Hematopoietic multipotent progenitor cell treated with erythropoietin and hydrocortisone succinate and interleukin-3 and kit ligand, for 6 days (in vitro differentiated cells): ENCODE measurements around the gene G6PC1.
"Not testable (repeated sequence)": the region's sequence is repeated elsewhere in the genome, so short reads cannot be mapped to it uniquely, and the experiment has no call there.

Source experiments
- DNase-seq: peaks from one replicate; pipeline ENCODE4 v3.0.0-alpha.2; 2015

Gene G6PC1

GRCh38 chr17:42904110-42904469 lies 3.5 kb downstream of the G6PC1 start:
- DNase-seq = no peak

GRCh38 chr17:42906772-42907446 lies 6.3 kb downstream of the G6PC1 start:
- no peak for DNase-seq

GRCh38 chr17:42908872-42909700 lies 8.5 kb downstream of the G6PC1 start:
- DNase-seq = no peak

DNA sequence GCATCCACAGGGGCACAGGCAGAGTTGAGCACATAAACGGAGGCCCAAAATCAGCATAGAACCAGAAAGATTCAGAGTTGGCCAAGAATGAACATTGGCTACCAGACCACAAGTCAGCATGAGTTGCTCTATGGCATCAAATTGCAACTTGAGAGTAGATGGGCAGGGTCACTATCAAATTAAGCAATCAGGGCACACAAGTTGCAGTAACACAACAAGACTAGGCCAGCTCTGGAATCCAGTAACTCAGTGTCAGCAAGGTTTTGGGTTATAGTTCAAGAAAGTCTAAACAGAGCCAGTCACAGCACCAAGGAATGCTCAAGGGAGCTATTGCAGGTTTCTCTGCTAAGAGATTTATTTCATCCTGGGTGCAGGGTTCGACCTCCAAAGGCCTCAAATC lies 12.9 kb downstream of the G6PC1 start:
- no peak for DNase-seq

DNA sequence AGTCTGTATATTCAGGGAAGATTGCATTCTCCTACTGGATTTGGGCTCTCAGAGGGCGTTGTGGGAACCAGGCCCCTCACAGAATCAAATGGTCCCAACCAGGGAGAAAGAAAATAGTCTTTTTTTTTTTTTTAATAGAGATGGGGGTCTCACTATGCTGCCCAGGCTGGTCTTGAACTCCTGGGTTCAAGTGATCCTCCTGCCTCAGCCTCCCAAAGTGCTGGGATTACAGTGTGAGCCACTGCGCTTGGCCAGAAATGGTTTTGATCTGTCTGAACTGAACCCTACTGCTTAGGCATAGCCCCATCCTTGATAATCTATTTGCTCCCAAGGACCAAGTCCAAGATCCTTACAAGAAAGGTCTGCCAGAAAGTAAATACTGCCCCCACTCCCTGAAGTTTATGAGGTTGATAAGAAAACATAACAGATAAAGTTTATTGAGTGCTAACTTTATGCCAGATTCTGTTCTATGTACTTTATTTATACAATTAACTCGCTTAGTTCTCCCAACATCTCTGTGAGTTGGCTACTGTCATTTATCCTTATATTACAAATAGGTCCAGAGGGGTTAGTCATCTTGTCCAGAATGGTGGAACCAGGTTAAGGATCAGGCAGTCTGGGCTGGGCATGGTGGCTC lies 13.5 kb downstream of the G6PC1 start:
- no peak for DNase-seq

DNA sequence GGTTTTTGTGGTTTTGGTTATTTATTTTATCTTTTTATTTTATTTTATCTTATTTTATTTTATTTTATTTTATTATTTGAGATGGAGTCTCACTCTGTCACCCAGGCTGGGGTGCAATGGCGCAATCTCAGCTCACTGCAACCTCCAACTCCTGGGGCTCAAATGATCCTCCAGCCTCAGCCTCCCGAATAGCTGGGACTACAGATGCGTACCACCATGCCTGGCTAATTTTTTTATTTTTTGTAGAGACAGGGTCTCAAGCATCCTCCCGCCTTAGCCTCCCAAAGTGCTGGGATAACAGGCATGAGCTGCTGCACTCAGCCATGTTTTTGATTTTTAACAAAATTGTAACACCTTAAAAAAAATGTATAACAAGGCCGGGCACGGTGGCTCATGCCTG lies 14.7 kb downstream of the G6PC1 start:
- not testable (repeated sequence) for DNase-seq

DNA sequence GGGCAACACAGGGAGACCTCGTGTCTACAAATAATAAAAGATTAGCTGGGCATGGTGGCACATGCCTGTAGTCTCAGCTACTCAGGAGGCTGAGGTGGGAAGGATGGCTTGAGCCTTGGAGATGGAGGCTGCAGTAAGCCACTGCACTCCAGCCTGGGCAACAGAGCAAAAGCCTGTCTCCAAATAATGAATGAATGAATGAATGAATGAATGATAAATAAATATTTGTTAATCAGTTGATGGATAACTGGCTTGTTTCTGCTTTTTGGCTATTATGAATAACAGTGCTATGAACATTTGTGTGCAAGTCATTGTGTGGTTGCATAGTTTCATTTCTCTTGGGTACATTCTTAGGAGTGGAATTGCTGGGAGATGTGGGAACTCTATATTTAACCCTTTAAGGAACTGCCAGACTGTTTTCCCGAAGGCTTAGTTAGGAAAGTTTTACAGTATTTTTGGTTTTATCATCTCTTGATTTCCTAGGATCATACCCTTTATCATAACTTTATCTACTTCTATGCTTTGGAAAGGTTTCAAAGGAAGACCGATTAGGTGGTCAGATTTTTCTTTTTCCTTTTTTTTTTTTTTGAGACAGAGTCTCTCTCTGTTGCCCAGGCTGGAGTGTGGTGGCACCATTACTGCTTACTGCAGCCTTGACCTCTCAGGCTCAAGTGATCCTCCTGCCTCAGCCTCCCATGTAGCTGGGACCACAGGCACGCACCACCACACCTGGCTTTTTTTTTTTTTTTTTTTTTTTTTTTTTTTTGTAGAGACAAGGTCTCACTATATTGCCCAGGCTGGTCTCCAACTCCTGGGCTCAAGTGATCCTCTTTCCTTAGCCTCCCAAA lies 16.0 kb downstream of the G6PC1 start:
- DNase-seq = not testable (repeated sequence)

GRCh38 chr17:42917236-42917603 lies 16.6 kb downstream of the G6PC1 start:
- no peak for DNase-seq

- DNase-seq = no peak
Measured at GRCh38 chr17:42918902-42919521, 18.4 kb downstream of the G6PC1 start.

DNA sequence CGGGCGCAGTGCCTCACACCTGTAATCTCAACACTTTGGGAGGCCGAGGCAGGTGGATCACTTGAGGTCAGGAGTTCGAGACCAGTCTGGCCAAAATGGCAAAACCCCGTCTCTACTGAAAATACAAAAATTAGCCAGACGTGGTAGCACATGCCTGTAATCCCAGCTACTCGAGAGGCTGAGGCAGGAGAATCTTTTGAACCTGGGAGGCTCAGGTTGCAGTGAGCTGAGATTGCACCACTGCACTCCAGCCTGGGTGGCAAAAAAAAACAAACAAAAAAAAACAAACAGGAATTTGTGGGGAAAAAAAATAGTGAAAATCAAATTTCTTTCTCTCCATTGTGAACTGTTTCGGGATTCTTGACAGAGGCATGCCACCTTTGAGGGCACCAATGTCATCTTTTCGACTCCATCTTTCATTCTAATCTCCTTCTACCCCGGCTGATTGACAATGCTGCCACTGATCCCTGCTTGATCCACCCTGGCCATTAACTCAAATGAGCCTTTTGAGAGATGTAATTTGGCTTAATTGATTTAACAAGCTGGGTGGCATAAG lies 19.0 kb downstream of the G6PC1 start:
- DNase-seq = not testable (repeated sequence)

DNA sequence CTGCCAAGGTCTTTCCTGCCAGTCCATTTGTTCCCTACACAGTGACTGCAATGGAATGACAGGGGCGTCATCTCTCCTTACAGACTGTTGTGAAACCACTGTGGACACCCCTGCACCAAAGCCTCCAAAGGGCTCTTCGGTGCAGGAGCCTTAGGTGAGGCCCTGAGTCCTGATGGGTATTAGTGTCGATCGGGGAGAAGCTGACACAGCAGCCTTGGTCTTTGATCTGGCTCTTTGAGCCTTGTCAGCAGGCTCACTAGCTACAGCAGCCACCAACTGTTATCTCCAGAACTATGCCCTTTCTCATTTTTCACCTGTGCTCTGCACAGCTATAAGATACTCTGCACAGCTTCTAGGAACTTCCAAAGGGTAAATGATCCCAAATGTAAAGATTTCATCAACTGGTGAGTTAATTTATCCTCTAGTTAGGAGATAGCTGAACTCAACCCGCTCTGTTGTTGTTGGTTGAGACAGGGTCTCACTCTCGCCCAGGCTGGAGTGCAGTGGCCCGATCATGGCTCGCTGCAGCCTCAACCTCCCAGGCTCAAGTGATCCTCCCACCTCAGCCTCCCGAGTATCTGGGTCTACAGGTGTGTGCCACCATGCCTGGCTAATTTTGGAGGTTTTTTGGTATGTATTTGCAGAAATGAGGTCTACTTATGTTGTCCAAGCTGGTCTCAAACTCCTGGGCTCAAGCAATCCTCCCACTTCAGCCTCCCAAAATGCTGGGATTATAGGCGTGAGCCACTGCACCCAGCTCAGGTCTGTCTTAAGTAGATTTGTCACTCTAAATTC lies 19.7 kb downstream of the G6PC1 start:
- DNase-seq = no peak

GRCh38 chr17:42920922-42921321 lies 20.3 kb downstream of the G6PC1 start:
- no peak for DNase-seq

DNA sequence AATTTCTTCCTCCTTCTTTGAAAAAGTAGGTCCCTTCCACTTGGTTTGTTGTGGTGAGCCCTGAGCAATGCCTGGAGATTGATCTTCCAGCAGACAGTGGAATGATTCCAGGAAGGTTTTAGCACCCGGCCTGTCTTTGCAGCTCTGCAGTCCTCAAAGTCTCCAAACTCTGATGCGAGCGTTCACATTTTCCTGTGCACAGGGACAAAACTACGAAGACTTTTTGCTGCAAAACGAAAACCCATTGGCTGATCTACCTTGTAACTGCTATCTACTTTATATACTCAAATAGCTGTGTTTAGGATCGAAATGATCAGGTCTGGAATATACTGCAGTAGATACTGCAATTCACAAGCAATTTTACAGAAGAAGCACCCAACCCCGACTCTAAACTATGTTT lies 21.7 kb downstream of the G6PC1 start:
- DNase-seq = no peak

- DNase-seq = not testable (repeated sequence)
Measured at GRCh38 chr17:42923472-42923871, 22.9 kb downstream of the G6PC1 start.

DNA sequence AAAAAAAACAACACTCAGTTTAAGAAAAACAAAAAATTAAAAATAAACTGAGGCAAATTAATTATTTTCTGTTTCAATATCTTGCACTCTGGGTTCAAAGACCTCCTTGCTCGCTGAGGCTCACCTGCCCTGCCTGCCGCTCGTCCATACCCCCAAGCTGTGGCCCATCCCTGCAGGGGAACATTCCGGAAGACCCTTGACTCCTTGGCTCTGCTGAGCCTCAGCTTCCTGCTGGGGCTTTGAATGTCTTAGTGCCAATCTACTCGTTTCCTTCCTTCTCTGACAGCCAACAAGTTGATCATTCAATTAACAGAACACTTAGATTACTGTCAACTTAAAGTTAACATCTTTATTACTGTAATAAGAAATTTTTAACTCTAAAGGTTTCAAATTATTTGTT lies 24.3 kb downstream of the G6PC1 start:
- no peak for DNase-seq

DNA sequence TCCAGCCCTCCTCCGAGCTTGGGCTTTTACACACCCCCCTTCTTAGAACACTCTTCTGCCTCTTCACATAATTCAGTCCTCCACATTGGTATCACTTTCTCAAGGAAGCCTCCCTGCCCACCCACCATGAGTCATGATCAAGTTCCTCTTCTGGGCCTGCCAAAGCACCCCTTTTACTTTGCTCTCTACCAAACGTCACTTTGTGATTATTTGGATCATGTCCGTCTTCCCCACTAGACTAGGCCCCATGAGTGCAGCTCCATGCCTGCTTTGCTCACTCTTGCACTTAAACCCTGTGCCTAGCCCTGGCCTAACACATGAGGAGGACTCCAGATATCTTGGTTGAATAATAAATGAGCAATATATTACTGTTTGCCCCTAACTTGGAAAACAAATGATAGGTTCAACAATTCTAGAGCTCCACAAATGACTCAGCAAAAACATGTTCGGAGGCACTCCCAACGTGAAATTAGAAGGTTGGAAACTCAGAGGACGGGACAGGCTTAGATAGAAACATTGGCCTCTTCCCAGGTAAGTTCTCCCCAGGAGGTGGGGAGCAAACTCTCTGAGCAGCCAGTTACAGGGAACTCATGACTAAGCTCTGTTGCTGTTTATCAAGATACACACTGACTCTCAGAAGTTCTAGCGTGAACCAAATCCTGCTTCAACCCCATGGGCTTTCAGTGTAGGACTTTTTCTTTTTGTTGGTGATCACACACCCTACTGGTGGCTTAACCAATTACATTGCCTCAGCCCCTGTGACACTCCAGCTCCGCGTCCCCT lies 28.3 kb downstream of the G6PC1 start:
- DNase-seq = peak; percentile 97

GRCh38 chr17:42929497-42929844 lies 28.9 kb downstream of the G6PC1 start:
- DNase-seq = no peak

DNA sequence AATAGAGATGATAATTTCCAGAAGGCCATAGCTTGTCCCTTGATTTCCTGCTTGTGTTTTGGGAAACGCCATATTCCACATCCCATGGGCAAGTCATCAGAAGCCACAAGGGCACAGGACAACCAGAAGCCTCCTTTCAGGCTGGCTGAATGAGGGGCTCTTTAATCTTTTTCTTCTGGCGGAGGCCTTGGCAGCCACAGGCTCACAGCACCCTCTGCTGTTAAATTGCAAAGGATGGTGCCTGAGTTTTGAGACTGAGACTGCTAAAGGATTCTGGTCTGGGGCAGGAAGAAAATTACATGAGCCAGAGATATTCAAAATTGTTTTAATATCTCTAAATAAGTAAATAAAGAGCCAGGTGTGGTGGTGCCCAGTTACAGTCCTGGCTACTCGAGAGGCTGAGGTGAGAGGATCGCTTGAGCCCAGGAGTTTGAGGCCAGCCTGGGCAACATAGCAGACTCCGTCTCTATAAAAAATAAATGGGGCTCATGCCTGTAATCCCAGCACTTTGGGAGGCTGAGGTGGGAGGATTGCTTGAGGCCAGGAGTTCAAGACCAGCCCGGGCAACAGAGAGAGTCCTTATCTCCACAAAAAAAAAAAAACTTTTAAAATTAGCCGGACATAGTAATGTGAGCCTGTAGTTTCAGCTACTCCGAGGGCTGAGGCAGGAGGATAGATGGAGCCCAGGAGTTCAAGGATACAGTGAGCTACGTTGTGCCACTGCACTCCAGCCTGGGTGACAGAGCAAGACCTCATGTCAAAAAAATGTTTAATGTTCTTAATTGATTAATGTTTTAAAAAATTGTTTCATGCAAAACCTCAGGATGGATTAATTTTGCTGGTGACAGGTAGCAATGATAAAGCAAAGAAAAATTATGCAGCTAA lies 37.4 kb downstream of the G6PC1 start:
- DNase-seq = peak; percentile 77

DNA sequence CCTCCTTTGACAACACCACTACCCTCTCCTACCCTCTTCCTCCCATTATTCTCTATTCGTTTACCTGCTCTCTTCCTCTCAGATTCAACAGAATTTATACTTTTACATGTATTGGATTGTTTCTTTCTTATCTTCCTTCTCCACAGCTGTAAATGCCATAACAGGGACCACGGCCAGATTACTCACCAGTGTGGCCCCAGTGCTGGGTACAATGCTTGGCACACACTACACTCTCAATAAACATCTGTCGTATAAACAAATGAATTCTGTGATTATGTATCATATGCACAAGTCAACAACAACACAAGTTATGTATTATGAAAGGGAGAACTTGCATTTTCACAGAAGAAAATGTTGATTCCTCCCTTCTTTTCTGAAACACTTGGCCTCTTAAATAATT lies 43.6 kb downstream of the G6PC1 start:
- no peak for DNase-seq

GRCh38 chr17:42946812-42947211 lies 46.2 kb downstream of the G6PC1 start:
- no peak for DNase-seq
